ENCODE data around the gene BUD13.
"Not testable (repeated sequence)": the region's sequence is repeated elsewhere in the genome, so short reads cannot be mapped to it uniquely, and the experiment has no call there.

BUD13 gene

GRCh38 chr11:116807601-116808261 is 34.9 kb upstream of the BUD13 start:
- TF ChIP-seq CTCF (IDR thresholded peaks at IDR 0.05): no peak
- peaks cover 20% of the 10 kb centered on the region for H3K27me3 Mint-ChIP-seq (ENCODE audit: low read depth, poor library complexity)
- H3K4me3 Mint-ChIP-seq: no peak overlapping the region
- DNase-seq: no peak
- H3K9me3 Mint-ChIP-seq: no peaks in the 10 kb centered on the region
- no peak overlapping the region for H3K27ac Mint-ChIP-seq
- H3K36me3 Mint-ChIP-seq (ENCODE audit: low read depth): no peaks in the 10 kb centered on the region
- no peaks in the 10 kb centered on the region for H3K4me1 Mint-ChIP-seq

- H3K27ac Mint-ChIP-seq: no peak overlapping the region
- H3K4me3 Mint-ChIP-seq: no peak overlapping the region
- H3K36me3 Mint-ChIP-seq (ENCODE audit: low read depth): no peaks in the 10 kb centered on the region
Observed at GRCh38 chr11:116804001-116804400, 31.2 kb upstream of the BUD13 start.

GRCh38 chr11:116801662-116802061 is 28.9 kb upstream of the BUD13 start:
- H3K4me3 Mint-ChIP-seq; DNase-seq; H3K4me1 Mint-ChIP-seq; H3K36me3 Mint-ChIP-seq (ENCODE audit: low read depth); H3K9me3 Mint-ChIP-seq; H3K27ac Mint-ChIP-seq: not testable (repeated sequence)
- H3K27me3 Mint-ChIP-seq (ENCODE audit: low read depth, poor library complexity): peaks cover 24% of the 10 kb centered on the region

More at GRCh38 chr11:116804001-116804400, 31.2 kb upstream of the BUD13 start:
- Mint-ChIP-seq H3K4me1 (no peaks in the 10 kb centered on the region), H3K27me3 (ENCODE audit: low read depth, poor library complexity) (peaks cover 27% of the 10 kb centered on the region), H3K9me3 (no peaks in the 10 kb centered on the region)
- no peak for TF ChIP-seq CTCF (IDR thresholded peaks at IDR 0.05)
- no peak for DNase-seq

- Mint-ChIP-seq H3K27ac (no peak overlapping the region), H3K27me3 (ENCODE audit: low read depth, poor library complexity) (peaks cover 26% of the 10 kb centered on the region), H3K4me1 (no peaks in the 10 kb centered on the region), H3K9me3 (no peaks in the 10 kb centered on the region), H3K36me3 (ENCODE audit: low read depth) (no peaks in the 10 kb centered on the region), H3K4me3 (no peak overlapping the region)
- no peak for DNase-seq
- TF ChIP-seq CTCF (IDR thresholded peaks at IDR 0.05): no peak
Observed at GRCh38 chr11:116800610-116801009, 27.8 kb upstream of the BUD13 start.

- no peak for TF ChIP-seq CTCF (IDR thresholded peaks at IDR 0.05)
- Mint-ChIP-seq H3K9me3 (no peaks in the 10 kb centered on the region), H3K4me1 (no peaks in the 10 kb centered on the region), H3K4me3 (no peak overlapping the region), H3K27ac (no peak overlapping the region), H3K36me3 (ENCODE audit: low read depth) (no peaks in the 10 kb centered on the region), H3K27me3 (ENCODE audit: low read depth, poor library complexity) (peaks cover 22% of the 10 kb centered on the region)
- no peak for DNase-seq
Observed at GRCh38 chr11:116798368-116798767, 25.6 kb upstream of the BUD13 start.

- H3K4me1 Mint-ChIP-seq: peaks cover 4% of the 10 kb centered on the region
- no peak for TF ChIP-seq CTCF (IDR thresholded peaks at IDR 0.05)
- no peak overlapping the region for H3K4me3 Mint-ChIP-seq
- H3K27ac Mint-ChIP-seq: no peak overlapping the region
- peaks cover 19% of the 10 kb centered on the region for H3K27me3 Mint-ChIP-seq (ENCODE audit: low read depth, poor library complexity)
- H3K9me3 Mint-ChIP-seq: no peaks in the 10 kb centered on the region
- no peak for DNase-seq
- H3K36me3 Mint-ChIP-seq (ENCODE audit: low read depth): no peaks in the 10 kb centered on the region
Observed at GRCh38 chr11:116797816-116798215, 25.0 kb upstream of the BUD13 start.
